HepG2 (cell line): ENCODE measurements around the gene MAFF.

Experiments used
- CC2D1A ChIP-seq: sonication (generic); formaldehyde crosslinking; IDR thresholded peaks from 2 replicates; pipeline ENCODE4 v1.8.1; 2023; ENCODE audit warnings: mild to moderate bottlenecking, missing genetic modification reagents
- EP300 ChIP-seq, 3 experiments: sonication (generic) in 1 of 3; formaldehyde crosslinking in 1 of 3; IDR thresholded peaks; 2 replicates each; pipeline versions ENCODE4 v1.5.1 to v1.6.1; 2011 to 2020; ENCODE audit warnings: low read depth in 2 of 3, low read length in 2 of 3, borderline replicate concordance in 1 of 3, improper control_type of control experiment in 1 of 3, mild to moderate bottlenecking in 1 of 3, missing genetic modification reagents in 1 of 3, moderate library complexity in 1 of 3
- FOXM1 ChIP-seq: sonication (generic); formaldehyde crosslinking; IDR thresholded peaks from 2 replicates; pipeline ENCODE4 v1.5.0; 2020; ENCODE audit warnings: missing genetic modification reagents
- KAT8 ChIP-seq: IDR thresholded peaks from 2 replicates; pipeline ENCODE4 v1.6.1; 2016; ENCODE audit warnings: missing genetic modification reagents, missing compliant biosample characterization
- ZBTB10 ChIP-seq: sonication (generic); formaldehyde crosslinking; IDR thresholded peaks from 2 replicates; pipeline ENCODE4 v1.4.0; 2020; ENCODE audit warnings: missing genetic modification reagents, borderline replicate concordance
- ZBTB43 ChIP-seq: sonication (generic); formaldehyde crosslinking; conservative IDR thresholded peaks from 2 replicates; pipeline ENCODE4 v1.4.0; 2020; ENCODE audit warnings: missing genetic modification reagents
- ZNF274 ChIP-seq: sonication (generic); formaldehyde crosslinking; IDR thresholded peaks from 2 replicates; pipeline ENCODE4 v1.5.1; 2020; ENCODE audit warnings: mild to moderate bottlenecking, missing genetic modification reagents
- TF ChIP-seq, protein P1 (sequence below): sonication (generic); formaldehyde crosslinking; IDR thresholded peaks from 2 replicates; pipeline ENCODE4 v1.4.0; 2020; ENCODE audit warnings: low read depth, mild to moderate bottlenecking, missing genetic modification reagents
- TF ChIP-seq, protein P2 (sequence below): sonication (generic); formaldehyde crosslinking; IDR thresholded peaks from 2 replicates; pipeline ENCODE4 v1.5.0; 2020; ENCODE audit warnings: mild to moderate bottlenecking, missing genetic modification reagents, moderate library complexity

DNA sequence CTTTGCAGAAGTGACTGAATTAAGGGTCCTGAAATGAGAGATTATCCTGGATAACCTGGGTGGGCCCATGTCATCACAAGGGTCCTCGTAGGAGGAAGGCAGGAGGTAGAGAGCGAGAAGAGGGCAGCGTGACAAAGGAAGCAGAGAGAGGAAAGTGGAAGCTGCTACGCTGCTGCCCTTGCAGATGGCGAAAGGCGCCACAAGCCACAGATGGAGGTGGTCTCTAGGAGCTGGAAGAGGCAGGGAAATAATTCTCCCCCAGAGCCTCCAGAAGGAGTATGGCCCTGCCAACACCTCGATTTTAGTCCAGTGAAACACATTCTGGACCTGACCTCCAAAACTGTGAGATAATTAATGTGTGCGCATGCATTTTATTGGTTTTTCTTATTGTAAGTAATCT lies 57.6 kb downstream of the MAFF start:
- TF ChIP-seq KAT8 (CRISPR knock-in tag) (no peak), EP300 (IDR thresholded peaks at IDR 0.05; ENCODE audit: low read depth in 2 of 2, low read length in 2 of 2) (no peak), EP300 (CRISPR knock-in tag; IDR thresholded peaks at IDR 0.05; ENCODE audit: borderline replicate concordance) (no peak), ZBTB43 (CRISPR knock-in tag) (no peak), ZNF274 (CRISPR knock-in tag) (no peak), ZBTB10 (CRISPR knock-in tag) (no peak), FOXM1 (no peak), CC2D1A (CRISPR knock-in tag) (no peak)
- TF ChIP-seq, protein P1, sequence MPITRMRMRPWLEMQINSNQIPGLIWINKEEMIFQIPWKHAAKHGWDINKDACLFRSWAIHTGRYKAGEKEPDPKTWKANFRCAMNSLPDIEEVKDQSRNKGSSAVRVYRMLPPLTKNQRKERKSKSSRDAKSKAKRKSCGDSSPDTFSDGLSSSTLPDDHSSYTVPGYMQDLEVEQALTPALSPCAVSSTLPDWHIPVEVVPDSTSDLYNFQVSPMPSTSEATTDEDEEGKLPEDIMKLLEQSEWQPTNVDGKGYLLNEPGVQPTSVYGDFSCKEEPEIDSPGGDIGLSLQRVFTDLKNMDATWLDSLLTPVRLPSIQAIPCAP (CRISPR knock-in tag), result no peak
- TF ChIP-seq, protein P2, sequence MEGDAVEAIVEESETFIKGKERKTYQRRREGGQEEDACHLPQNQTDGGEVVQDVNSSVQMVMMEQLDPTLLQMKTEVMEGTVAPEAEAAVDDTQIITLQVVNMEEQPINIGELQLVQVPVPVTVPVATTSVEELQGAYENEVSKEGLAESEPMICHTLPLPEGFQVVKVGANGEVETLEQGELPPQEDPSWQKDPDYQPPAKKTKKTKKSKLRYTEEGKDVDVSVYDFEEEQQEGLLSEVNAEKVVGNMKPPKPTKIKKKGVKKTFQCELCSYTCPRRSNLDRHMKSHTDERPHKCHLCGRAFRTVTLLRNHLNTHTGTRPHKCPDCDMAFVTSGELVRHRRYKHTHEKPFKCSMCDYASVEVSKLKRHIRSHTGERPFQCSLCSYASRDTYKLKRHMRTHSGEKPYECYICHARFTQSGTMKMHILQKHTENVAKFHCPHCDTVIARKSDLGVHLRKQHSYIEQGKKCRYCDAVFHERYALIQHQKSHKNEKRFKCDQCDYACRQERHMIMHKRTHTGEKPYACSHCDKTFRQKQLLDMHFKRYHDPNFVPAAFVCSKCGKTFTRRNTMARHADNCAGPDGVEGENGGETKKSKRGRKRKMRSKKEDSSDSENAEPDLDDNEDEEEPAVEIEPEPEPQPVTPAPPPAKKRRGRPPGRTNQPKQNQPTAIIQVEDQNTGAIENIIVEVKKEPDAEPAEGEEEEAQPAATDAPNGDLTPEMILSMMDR (CRISPR knock-in tag), result no peak
